Left lung (tissue), 10 donors: ENCODE measurements around the gene XIRP1. TPM values are rescaled to one million over a fixed set of nuclear protein-coding genes. Genes with fewer than 3 reads are reported as not detected.

Experiments used
- ATAC-seq: fragments of 200-7000 bp; cut with Tn5 transposase; one replicate; pipeline ENCODE4 v1.9.1; 2020; ENCODE audit warnings: moderate library complexity
- DNase-seq, 4 donors: peaks; one replicate each; pipeline ENCODE4 v3.0.0-alpha.2; 2013 to 2020
- H3K27ac ChIP-seq, 2 donors: fragments of 200-600 bp; sonication (generic) in 1 of 2; one replicate each; pipeline versions ENCODE4 v1.5.0 to v1.8.0; 2020 to 2021
- H3K27me3 ChIP-seq, 2 donors: fragments of 200-600 bp; sonication (generic) in 1 of 2; one replicate each; pipeline versions ENCODE4 v1.5.0 to v1.8.0; 2020 to 2021
- H3K36me3 ChIP-seq, 2 donors: fragments of 200-600 bp; sonication (generic) in 1 of 2; one replicate each; pipeline versions ENCODE4 v1.5.0 to v1.8.0; 2020 to 2021
- H3K4me1 ChIP-seq, 2 donors: fragments of 200-600 bp; one replicate each; pipeline ENCODE4 v1.8.0; 2021
- H3K4me3 ChIP-seq, 2 donors: fragments of 200-600 bp; sonication (generic) in 1 of 2; one replicate each; pipeline versions ENCODE4 v1.5.0 to v1.8.0; 2020 to 2021; ENCODE audit warnings: mild to moderate bottlenecking in 1 of 2
- H3K9me3 ChIP-seq, 2 donors: fragments of 200-600 bp; sonication (generic) in 1 of 2; one replicate each; pipeline versions ENCODE4 v1.5.0 to v1.8.0; 2020 to 2021
- intact Hi-C, 2 donors: fragments of 100-400 bp; cut with DNase I; formaldehyde crosslinking; loops; one replicate each; pipeline versions ENCODE4 v1.11.2 to v1.14.2; 2022
- polyA plus RNA-seq, 6 donors: library from polyadenylated mRNA; unstranded; fragments of 120-200 nt; gene quantifications; one replicate each; pipeline ENCODE4 v1.2.1, GENCODE V29; 2013; ENCODE audit not compliant: insufficient read length in 6 of 6
- total RNA-seq, 2 donors: library from RNA; stranded (reverse); fragmentation: NEBNext Ultra II Directional; extraction: Animal tissue kit (Norgen Biotek cat#: 25700); gene quantifications; one replicate each; pipeline ENCODE4 v1.2.1, GENCODE V29; 2021
- TF ChIP-seq, protein P1 (sequence below), 2 donors: fragments of 200-600 bp; sonication (generic) in 1 of 2; IDR thresholded peaks; one replicate each; pipeline versions ENCODE4 v1.5.0 to v1.8.0; 2021; ENCODE audit warnings: antibody characterized with exemption in 2 of 2
- donor health status: DM: no; HTN: yes; CAD: no.
- donor health status: DM: no; HTN: no; CAD: no.

Gene XIRP1
- total and polyA plus RNA-seq, 8 donors = 0.03 to 0.18 (median 0.07) TPM

DNA sequence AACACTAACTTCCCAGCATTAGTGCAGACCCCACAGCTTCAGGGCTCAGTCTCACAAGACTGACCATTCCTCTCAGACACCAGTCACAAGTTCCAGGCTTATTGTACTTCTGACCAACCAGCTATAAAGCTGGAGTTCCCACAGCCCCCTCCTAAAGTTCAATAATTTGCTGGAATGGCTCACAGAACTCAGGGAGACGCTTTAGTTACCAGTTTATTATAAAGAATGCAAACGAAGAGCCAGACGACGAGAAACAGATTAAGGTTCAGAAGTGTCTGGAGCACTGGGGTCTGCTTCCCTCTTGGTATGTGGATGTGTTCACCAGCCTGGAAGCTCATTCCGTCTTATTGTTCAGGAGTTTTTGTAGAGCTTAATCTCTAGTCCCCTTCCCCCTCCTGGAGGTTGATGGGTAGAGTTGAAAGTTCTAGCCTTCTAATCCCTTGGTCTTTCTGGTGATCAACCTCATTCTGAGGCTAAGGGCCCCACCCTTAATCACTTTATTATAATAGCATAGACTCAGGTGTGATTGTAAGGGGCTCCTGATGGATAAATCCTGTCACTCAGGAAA lies 34.2 kb downstream of the XIRP1 start:
- DNase-seq = no peak
- TF ChIP-seq, protein P1, sequence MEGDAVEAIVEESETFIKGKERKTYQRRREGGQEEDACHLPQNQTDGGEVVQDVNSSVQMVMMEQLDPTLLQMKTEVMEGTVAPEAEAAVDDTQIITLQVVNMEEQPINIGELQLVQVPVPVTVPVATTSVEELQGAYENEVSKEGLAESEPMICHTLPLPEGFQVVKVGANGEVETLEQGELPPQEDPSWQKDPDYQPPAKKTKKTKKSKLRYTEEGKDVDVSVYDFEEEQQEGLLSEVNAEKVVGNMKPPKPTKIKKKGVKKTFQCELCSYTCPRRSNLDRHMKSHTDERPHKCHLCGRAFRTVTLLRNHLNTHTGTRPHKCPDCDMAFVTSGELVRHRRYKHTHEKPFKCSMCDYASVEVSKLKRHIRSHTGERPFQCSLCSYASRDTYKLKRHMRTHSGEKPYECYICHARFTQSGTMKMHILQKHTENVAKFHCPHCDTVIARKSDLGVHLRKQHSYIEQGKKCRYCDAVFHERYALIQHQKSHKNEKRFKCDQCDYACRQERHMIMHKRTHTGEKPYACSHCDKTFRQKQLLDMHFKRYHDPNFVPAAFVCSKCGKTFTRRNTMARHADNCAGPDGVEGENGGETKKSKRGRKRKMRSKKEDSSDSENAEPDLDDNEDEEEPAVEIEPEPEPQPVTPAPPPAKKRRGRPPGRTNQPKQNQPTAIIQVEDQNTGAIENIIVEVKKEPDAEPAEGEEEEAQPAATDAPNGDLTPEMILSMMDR (IDR thresholded peaks at IDR 0.05) = no peak
- intact Hi-C loops = no loop called here
- H3K36me3 ChIP-seq = no peaks in the 10 kb centered on the region
- no peaks in the 10 kb centered on the region for H3K9me3 ChIP-seq
- H3K4me3 ChIP-seq = no peak overlapping the region
- peaks cover 8 to 11% of the 10 kb centered on the region in 2 donors for H3K4me1 ChIP-seq
- no peaks in the 10 kb centered on the region for H3K27me3 ChIP-seq
- no peak for ATAC-seq
- no peak overlapping the region for H3K27ac ChIP-seq

DNA sequence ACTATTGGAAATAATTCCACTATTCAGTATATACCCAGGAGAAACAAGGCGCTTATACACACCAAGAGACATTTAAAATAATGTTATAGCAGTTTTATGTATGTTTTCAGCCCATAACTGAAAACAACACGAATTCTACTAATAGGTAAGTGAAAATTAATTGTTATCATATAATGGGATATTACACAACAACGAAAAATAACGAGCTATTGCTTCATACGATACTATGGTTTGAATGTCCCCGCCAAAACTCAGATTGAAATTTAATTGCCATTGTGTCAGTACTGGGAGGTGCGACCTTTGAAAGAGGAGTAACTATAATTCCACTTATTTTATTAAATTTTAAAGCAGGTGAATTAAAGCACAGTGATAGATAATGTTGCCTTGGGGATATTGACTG lies 35.0 kb downstream of the XIRP1 start:
- no peak overlapping the region for H3K4me3 ChIP-seq
- peaks cover 8 to 11% of the 10 kb centered on the region in 2 donors for H3K4me1 ChIP-seq
- H3K9me3 ChIP-seq = no peaks in the 10 kb centered on the region
- H3K27me3 ChIP-seq = no peaks in the 10 kb centered on the region
- no peak overlapping the region for H3K27ac ChIP-seq
- H3K36me3 ChIP-seq = no peaks in the 10 kb centered on the region
- intact Hi-C loops = no loop called here
- DNase-seq (no peak), ATAC-seq (no peak)
- TF ChIP-seq, protein P1 (IDR thresholded peaks at IDR 0.05) = no peak

DNA sequence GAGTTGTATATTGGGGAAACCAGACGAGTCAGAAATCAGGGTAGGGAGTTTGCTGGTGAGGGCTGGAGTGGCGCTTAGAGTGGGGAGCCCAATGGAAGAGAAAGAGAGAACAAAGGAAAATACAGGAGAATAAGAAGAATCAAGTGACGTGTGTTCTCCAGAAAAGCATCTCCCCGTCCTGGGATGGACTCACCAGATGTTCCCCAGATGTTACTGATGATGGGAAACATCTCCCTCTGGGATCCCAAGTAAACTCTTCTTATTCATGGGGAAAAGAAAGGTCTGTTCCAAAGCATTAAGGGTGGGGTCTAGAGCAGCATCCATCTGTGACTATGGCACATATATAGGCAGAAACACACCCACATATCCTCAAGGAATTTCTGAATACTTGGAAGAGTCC lies 36.0 kb downstream of the XIRP1 start:
- Histone ChIP-seq H3K4me3 (no peak overlapping the region), H3K27ac (no peak overlapping the region), H3K36me3 (no peaks in the 10 kb centered on the region), H3K27me3 (no peaks in the 10 kb centered on the region), H3K4me1 (peaks cover 10 to 19% of the 10 kb centered on the region in 2 donors), H3K9me3 (no peaks in the 10 kb centered on the region)
- ATAC-seq (no peak), DNase-seq (no peak)
- intact Hi-C loops = no loop called here
- TF ChIP-seq, protein P1 (IDR thresholded peaks at IDR 0.05) = no peak

DNA sequence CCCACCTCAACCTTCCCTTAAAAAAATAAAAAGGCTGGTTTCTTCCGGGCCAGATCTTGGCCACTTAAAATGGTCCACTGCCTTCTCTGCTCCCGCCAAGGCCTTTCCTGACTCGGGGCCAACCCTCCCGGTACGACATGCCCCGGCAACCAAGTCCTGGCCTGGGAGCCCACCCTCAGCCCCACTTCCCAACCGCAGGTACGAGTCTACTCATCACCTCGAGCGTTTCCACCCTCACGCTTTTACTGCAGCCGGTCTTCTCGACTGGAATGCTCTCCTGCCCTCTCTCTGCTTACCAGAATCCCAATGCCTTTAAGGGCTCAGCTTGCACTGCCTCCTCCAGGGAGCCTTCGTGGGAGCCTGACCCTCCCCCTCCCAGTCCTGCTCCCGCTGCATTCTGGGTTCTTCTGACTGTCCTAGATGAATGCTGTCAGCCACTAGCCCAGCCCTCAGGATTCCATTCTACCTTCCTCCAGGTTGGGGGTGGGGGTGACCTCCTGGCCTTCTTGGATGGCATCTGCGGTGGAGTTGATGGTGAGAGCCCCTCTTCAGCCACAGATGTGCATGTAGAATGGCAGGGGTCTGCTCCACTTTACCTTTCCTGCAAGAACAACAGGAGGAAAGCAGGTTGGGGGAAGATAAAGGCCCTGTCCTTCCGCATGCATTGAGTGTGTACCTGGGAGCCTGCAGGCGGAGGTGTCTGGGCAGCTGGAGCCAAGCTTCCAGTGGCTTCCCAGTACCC lies 37.9 kb downstream of the XIRP1 start:
- peak in 1 of 4 donors; percentile 24 for DNase-seq
- H3K4me3 ChIP-seq = peak overlapping the region in 1 of 2 donors; percentile 93

DNA sequence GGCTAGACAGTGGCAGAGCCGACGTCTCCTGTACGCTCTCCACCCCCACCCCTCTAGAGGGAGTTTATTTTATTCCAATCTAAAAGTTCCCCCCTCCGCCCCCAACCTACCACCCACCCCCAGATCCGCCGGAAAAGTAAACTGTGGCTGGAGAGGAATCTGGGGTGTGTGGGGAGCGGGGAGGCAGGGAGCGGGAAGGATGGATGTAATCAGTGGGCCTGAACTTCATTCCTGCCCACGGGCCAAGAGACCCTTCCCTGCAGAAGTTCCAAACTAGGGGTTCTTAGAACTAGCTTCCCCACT lies 38.5 kb downstream of the XIRP1 start:
- intact Hi-C loops = no loop called here
- H3K4me1 ChIP-seq = peaks cover 33 to 44% of the 10 kb centered on the region in 2 donors
- TF ChIP-seq, protein P1 (IDR thresholded peaks at IDR 0.05) = no peak
- peak overlapping the region; percentile 99 for H3K27ac ChIP-seq
- no peaks in the 10 kb centered on the region for H3K9me3 ChIP-seq
- no peaks in the 10 kb centered on the region for H3K27me3 ChIP-seq
- no peaks in the 10 kb centered on the region for H3K36me3 ChIP-seq
- ATAC-seq (no peak), DNase-seq (no peak)
- peak overlapping the region; percentile 11 to 93 for H3K4me3 ChIP-seq

More for the DNA sequence above, 37.9 kb downstream of the XIRP1 start:
- H3K27ac ChIP-seq = peak overlapping the region; percentile 99
- H3K27me3 ChIP-seq = no peaks in the 10 kb centered on the region
- no peaks in the 10 kb centered on the region for H3K9me3 ChIP-seq
- TF ChIP-seq, protein P1 (IDR thresholded peaks at IDR 0.05) = no peak
- peaks cover 28 to 39% of the 10 kb centered on the region in 2 donors for H3K4me1 ChIP-seq
- intact Hi-C loops = no loop called here
- no peak for ATAC-seq
- H3K36me3 ChIP-seq = no peaks in the 10 kb centered on the region
